K562 (cell line): ENCODE results near the gene ANAPC16. TPM values are rescaled to one million over a fixed set of nuclear protein-coding genes. Genes with fewer than 3 reads are reported as not detected.

Experiments
- ATAC-seq: fragments of 200-7000 bp; cut with Tn5 transposase; 3 replicates; pipeline ENCODE4 v1.9.1; 2020; ENCODE audit warnings: moderate library complexity
- BruUV-seq: library from RNA; stranded (reverse); fragments of 400-500 nt; replicated peaks from 2 replicates; lab custom pipeline; 2021; lab: Mats Ljungman, UMichigan
- CTCF ChIA-PET: fragments of 300-600 bp; formaldehyde crosslinking; extraction: SDS; loops from one replicate; lab custom pipeline; 2021; ENCODE audit warnings: low intra/inter-chr PET ratio; lab: Yijun Ruan, JAX
- POLR2A ChIA-PET: fragments of 300-600, 350-650 bp; sonication (Branson Sonifier 250); formaldehyde crosslinking; extraction: SDS; loops from one replicate; lab custom pipeline; 2021; ENCODE audit warnings: antibody characterized with exemption, inconsistent platforms; lab: Yijun Ruan, JAX
- DNase-seq, 4 experiments: peaks; one replicate each; pipeline versions ENCODE4 v3.0.0 to v3.0.0-alpha.2; 2011 to 2018; ENCODE audit warnings: low spot score in 3 of 4, mixed read lengths in 3 of 4; ENCODE audit errors: extremely low read depth in 1 of 4
- FAIRE-seq: peaks from 2 replicates; lab custom pipeline; 2011; peaks lifted over from hg19 to GRCh38; lab: Jason Lieb, UNC
- H2AFZ ChIP-seq: 2 replicates; pipeline ENCODE4 v1.6.0; 2011; ENCODE audit warnings: low read depth, low read length, control low read depth, inconsistent platforms
- H3K27ac ChIP-seq: fragments of 200-600 bp; 3 replicates; pipeline ENCODE4 v1.8.0; 2011; ENCODE audit warnings: low read depth, mild to moderate bottlenecking, control low read depth, inconsistent platforms, low read length, moderate library complexity, mixed read lengths; ENCODE audit errors: extremely low read depth
- H3K27me3 ChIP-seq, 2 experiments: fragments of 300-600 bp in 1 of 2; 2 replicates in 1 of 2; 3 replicates in 1 of 2; pipeline versions ENCODE4 v1.6.0 to v1.8.0; 2011; ENCODE audit warnings: inconsistent platforms in 2 of 2, low read length in 2 of 2, mild to moderate bottlenecking in 1 of 2, mixed read lengths in 1 of 2, moderate library complexity in 1 of 2; ENCODE audit not compliant: control insufficient read depth in 2 of 2, insufficient read depth in 2 of 2
- H3K36me3 ChIP-seq: fragments of 300-600 bp; 3 replicates; pipeline ENCODE4 v1.8.0; 2011; ENCODE audit warnings: mild to moderate bottlenecking, low read length, inconsistent platforms; ENCODE audit not compliant: control insufficient read depth, insufficient read depth
- H3K4me1 ChIP-seq, 2 experiments: fragments of 200-600 bp in 1 of 2; replicated peaks in 1 of 2; 2 replicates in 1 of 2; 3 replicates in 1 of 2; pipeline versions ENCODE4 v1.5.1 to v1.8.0; 2011; ENCODE audit warnings: inconsistent platforms in 2 of 2, low read length in 2 of 2, mild to moderate bottlenecking in 1 of 2, mixed read lengths in 1 of 2, moderate library complexity in 1 of 2; ENCODE audit not compliant: control insufficient read depth in 2 of 2, insufficient read depth in 2 of 2
- H3K4me2 ChIP-seq: 2 replicates; pipeline ENCODE4 v1.6.1; 2011; ENCODE audit warnings: low read length, control low read depth, inconsistent platforms, mixed read lengths; ENCODE audit not compliant: insufficient read depth
- H3K4me3 ChIP-seq: fragments of 200-600 bp; sonication (generic), shearing (Covaris generic); 2 replicates; pipeline ENCODE4 v1.5.1; 2016; ENCODE audit warnings: control low read depth, inconsistent platforms
- H3K79me2 ChIP-seq: fragments of 200-600 bp; 3 replicates; pipeline ENCODE4 v1.8.0; 2011; ENCODE audit warnings: low read length, inconsistent platforms; ENCODE audit not compliant: control insufficient read depth, insufficient read depth
- H3K9ac ChIP-seq, 2 experiments: 2 replicates each; pipeline versions ENCODE4 v1.6.0 to v1.6.1; 2011; ENCODE audit warnings: low read depth in 2 of 2, low read length in 2 of 2, control low read depth in 1 of 2, inconsistent platforms in 1 of 2, mild to moderate bottlenecking in 1 of 2, mixed read lengths in 1 of 2; ENCODE audit not compliant: insufficient read depth in 1 of 2
- H3K9me1 ChIP-seq: one replicate; pipeline ENCODE4 v1.6.0; 2011; ENCODE audit warnings: inconsistent platforms, mild to moderate bottlenecking, low read length, moderate library complexity; ENCODE audit not compliant: control insufficient read depth, insufficient read depth
- H3K9me3 ChIP-seq: replicated peaks from 2 replicates; pipeline ENCODE4 v1.5.1; 2011; ENCODE audit warnings: low read depth, low read length, inconsistent platforms; ENCODE audit not compliant: control insufficient read depth, insufficient read depth
- H4K20me1 ChIP-seq: replicated peaks from 2 replicates; pipeline ENCODE4 v1.6.1; 2011; ENCODE audit warnings: low read length, inconsistent platforms, mixed read lengths; ENCODE audit not compliant: control insufficient read depth, insufficient read depth
- BDP1 ChIP-seq: IDR thresholded peaks from 3 replicates; pipeline ENCODE4 v1.6.1; 2011; ENCODE audit not compliant: insufficient read length, insufficient read depth
- CEBPB ChIP-seq: fragments of 450-650 bp; IDR thresholded peaks from 2 replicates; pipeline ENCODE4 v1.6.1; 2016; ENCODE audit warnings: missing genetic modification characterization, missing compliant biosample characterization
- CEBPZ ChIP-seq: fragments of 150-350 bp; IDR thresholded peaks from 2 replicates; pipeline ENCODE4 v1.6.1; 2014; ENCODE audit warnings: low read depth, mild to moderate bottlenecking, low read length, borderline replicate concordance
- COPS2 ChIP-seq: fragments of 450-650 bp; conservative IDR thresholded peaks from 2 replicates; pipeline ENCODE4 v1.6.1; 2016; ENCODE audit warnings: mild to moderate bottlenecking, moderate library complexity
- GABPA ChIP-seq: fragments of 200-800 bp; sonication (Bioruptor generic); conservative IDR thresholded peaks from 2 replicates; pipeline ENCODE4 v1.6.1; 2016; ENCODE audit warnings: low read depth, missing genetic modification characterization, missing compliant biosample characterization
- HDAC6 ChIP-seq: IDR thresholded peaks from 2 replicates; pipeline ENCODE4 v1.6.1; 2012; ENCODE audit warnings: low read depth, mild to moderate bottlenecking, control low read depth, inconsistent platforms, low read length, moderate library complexity
- HOXB6 ChIP-seq: fragments of 250-450 bp; sonication (Bioruptor Pico); IDR thresholded peaks from 2 replicates; pipeline ENCODE4 v1.5.1; 2022; ENCODE audit warnings: mild to moderate bottlenecking, borderline replicate concordance
- KLF10 ChIP-seq: fragments of 250-450 bp; sonication (Bioruptor Pico); IDR thresholded peaks from 2 replicates; pipeline ENCODE4 v1.6.1; 2021; ENCODE audit warnings: matching md5 sums
- LEF1 ChIP-seq: fragments of 450-650 bp; IDR thresholded peaks from 2 replicates; pipeline ENCODE4 v1.6.1; 2016; ENCODE audit warnings: mild to moderate bottlenecking
- MAFG ChIP-seq: fragments of 450-650 bp; conservative IDR thresholded peaks from 2 replicates; pipeline ENCODE4 v1.6.1; 2016; ENCODE audit warnings: missing genetic modification characterization, missing compliant biosample characterization
- RBM34 ChIP-seq: fragments of 200-400 bp; formaldehyde crosslinking; IDR thresholded peaks from 2 replicates; pipeline ENCODE4 v1.6.1; 2018; ENCODE audit warnings: low read length, borderline replicate concordance; ENCODE audit not compliant: insufficient read depth
- RFX1 ChIP-seq: fragments of 450-650 bp; IDR thresholded peaks from 2 replicates; pipeline ENCODE4 v1.6.1; 2016; ENCODE audit warnings: mild to moderate bottlenecking, moderate library complexity
- TEAD4 ChIP-seq, 2 experiments: sonication (generic) in 1 of 2; formaldehyde crosslinking in 1 of 2; IDR thresholded peaks; 2 replicates each; pipeline versions ENCODE4 v1.6.1 to v1.8.0; 2012 to 2022; ENCODE audit warnings: borderline replicate concordance in 1 of 2, inconsistent platforms in 1 of 2, low read length in 1 of 2, mild to moderate bottlenecking in 1 of 2, missing genetic modification reagents in 1 of 2
- TOE1 ChIP-seq, 2 experiments: fragments of 450-650 bp in 1 of 2; sonication (generic) in 1 of 2; formaldehyde crosslinking in 1 of 2; IDR thresholded peaks; 2 replicates each; pipeline versions ENCODE4 v1.7.1 to v1.8.0; 2016 to 2022; ENCODE audit warnings: borderline replicate concordance in 2 of 2, mild to moderate bottlenecking in 2 of 2, antibody characterized with exemption in 1 of 2, inconsistent platforms in 1 of 2, low read depth in 1 of 2, missing genetic modification reagents in 1 of 2, moderate library complexity in 1 of 2
- ZBTB34 ChIP-seq: fragments of 250-450 bp; sonication (Bioruptor Pico); IDR thresholded peaks from 2 replicates; pipeline ENCODE4 v1.8.0; 2021; ENCODE audit warnings: mild to moderate bottlenecking, moderate library complexity
- ZNF263 ChIP-seq: sonication (generic); formaldehyde crosslinking; IDR thresholded peaks from 2 replicates; pipeline ENCODE4 v1.8.0; 2022; ENCODE audit warnings: mild to moderate bottlenecking, missing genetic modification reagents, borderline replicate concordance
- ZNF384 ChIP-seq: IDR thresholded peaks from 2 replicates; pipeline ENCODE4 v1.6.1; 2012; ENCODE audit warnings: low read depth, low read length, improper control_type of control experiment
- WGBS: fragments of 100-300 bp; shearing (Covaris generic); methylation state at CpG from one replicate; pipeline ENCODE4 v1.1.6; 2016; ENCODE audit warnings: low coverage, mixed read lengths; ENCODE audit not compliant: insufficient coverage; ENCODE audit errors: missing lambda C conversion rate; 5-methylcytosine and 5-hydroxymethylcytosine counted together
- in situ Hi-C: fragments of 300-500 bp; cut with MboI; formaldehyde crosslinking; loops from 4 replicates; pipeline ENCODE4 v1.15.0; 2018; ENCODE audit warnings: inconsistent platforms, mixed read lengths
- intact Hi-C: fragments of 100-400 bp; cut with micrococcal nuclease; formaldehyde crosslinking; loops from 2 replicates; pipeline ENCODE4 v1.14.2; 2022
- polyA plus RNA-seq, 8 experiments: library from polyadenylated mRNA; depleted of rRNA in 4 of 8; stranded (reverse) in 5 of 8; unstranded in 3 of 8; fragments of >200 nt; fragmentation: Nextera tagmentation in 2 of 8; fragmentation: Illumina TruSeq in 1 of 8; extraction: Ambion mirVana in 2 of 8; extraction: Trizol in 1 of 8; gene quantifications; 2 replicates each; pipeline versions ENCODE4 v1.2.1 to v1.2.3, GENCODE V29; 2011 to 2014; ENCODE audit warnings: inconsistent platforms in 1 of 8, missing spikeins in 1 of 8
- total RNA-seq, 7 experiments: library from RNA; depleted of rRNA in 6 of 7; stranded (reverse); fragments of >200 nt in 6 of 7; fragmentation: Illumina TruSeq in 2 of 7; extraction: Trizol in 2 of 7; gene quantifications; 2 replicates each; pipeline versions ENCODE4 v1.2.1 to v1.2.3, GENCODE V29; 2011 to 2021; ENCODE audit warnings: low replicate concordance in 1 of 7

Gene ANAPC16
- total and polyA plus RNA-seq, 9 of the 15 experiments (the other 6 are each of a cell fraction or from before 2014, with no cell fraction given): 42.6 to 208 (median 108) TPM

- peak overlapping the region; percentile 0; the same call in 1 of the 3 replicates for H3K27ac ChIP-seq
- no peaks in the 10 kb centered on the region; a peak in 1 of 5 replicates for H3K4me1 ChIP-seq
- FAIRE-seq (no peak), DNase-seq (no peak), ATAC-seq (peak; percentile 34; the same call in 2 of the 3 replicates)
- H2AFZ ChIP-seq: no peak overlapping the region
- no peaks in the 10 kb centered on the region for H3K79me2 ChIP-seq
- WGBS: 52% methylated on average over 6 of the region's 7 CpGs
- H3K4me3 ChIP-seq: no peak overlapping the region
- in situ Hi-C loops (no loop called here), intact Hi-C loops (no loop called here)
- no peak overlapping the region for H3K4me2 ChIP-seq
- no peaks in the 10 kb centered on the region for H3K9me3 ChIP-seq
- peaks cover 3% of the 10 kb centered on the region; the same call in 2 of the 3 replicates for H3K36me3 ChIP-seq
- no peaks in the 10 kb centered on the region for H4K20me1 ChIP-seq
- no peaks in the 10 kb centered on the region for H3K9me1 ChIP-seq
- H3K9ac ChIP-seq: no peak overlapping the region
- ChIA-PET POLR2A (interaction anchor here (0.6 to 1.2 kb wide), 3 partner anchors 134 to 566 kb away, joined by 3 read pairs; no protein-coding TSS in a partner anchor), CTCF (interaction anchor here (0.6 to 0.7 kb wide), 2 partner anchors 56 to 288 kb away, joined by 4 read pairs; no protein-coding TSS in a partner anchor)
- H3K27me3 ChIP-seq: no peaks in the 10 kb centered on the region
- no TSS peak for BruUV-seq
- TF ChIP-seq HOXB6 (no peak), MAFG (tag) (no peak), ZBTB34 (CRISPR knock-in tag) (no peak), BDP1 (no peak), CEBPZ (no peak), TEAD4 (IDR thresholded peaks at IDR 0.05; ENCODE audit: low read length) (no peak), TEAD4 (CRISPR knock-in tag; IDR thresholded peaks at IDR 0.05; ENCODE audit: borderline replicate concordance) (no peak), ZNF263 (no peak), COPS2 (no peak), RFX1 (no peak), LEF1 (no peak), RBM34 (no peak), HDAC6 (no peak), TOE1 (IDR thresholded peaks at IDR 0.05; ENCODE audit: borderline replicate concordance) (no peak), TOE1 (CRISPR knock-in tag; IDR thresholded peaks at IDR 0.05; ENCODE audit: borderline replicate concordance, low read depth) (no peak), GABPA (peak; percentile 52), KLF10 (CRISPR knock-in tag) (no peak), CEBPB (tag) (0 out of 2 replicates have a peak, but pooled peaks have one; percentile 23), ZNF384 (0 out of 2 replicates have a peak, but pooled peaks have one; percentile 21)
These were observed 29.4 kb upstream of the ANAPC16 start for GRCh38 chr10:72186258-72186981.
